Stomach smooth muscle (tissue), 2 donors: ENCODE data around the gene WDR81.
"Not testable (repeated sequence)": the region's sequence is repeated elsewhere in the genome, so short reads cannot be mapped to it uniquely, and the experiment has no call there.

Experiments
- H3K27ac ChIP-seq: one replicate; pipeline ENCODE4 v1.7.0; 2013; ENCODE audit warnings: mild to moderate bottlenecking, low read length, inconsistent platforms
- H3K27me3 ChIP-seq, 2 donors: one replicate each; pipeline ENCODE4 v1.7.0; 2013; ENCODE audit warnings: low read length in 2 of 2; ENCODE audit not compliant: insufficient read depth in 2 of 2, control insufficient read depth in 1 of 2
- H3K36me3 ChIP-seq, 2 donors: one replicate each; pipeline ENCODE4 v1.7.0; 2013; ENCODE audit warnings: low read length in 2 of 2; ENCODE audit not compliant: control insufficient read depth in 2 of 2, insufficient read depth in 2 of 2
- H3K4me1 ChIP-seq: one replicate; pipeline ENCODE4 v1.7.0; 2013; ENCODE audit warnings: low read length; ENCODE audit not compliant: control insufficient read depth, insufficient read depth
- H3K4me3 ChIP-seq, 2 donors: one replicate each; pipeline ENCODE4 v1.7.0; 2013; ENCODE audit warnings: low read length in 2 of 2
- H3K9ac ChIP-seq, 2 donors: one replicate each; pipeline ENCODE4 v1.7.0; 2013; ENCODE audit warnings: low read length in 2 of 2, mild to moderate bottlenecking in 1 of 2
- H3K9me3 ChIP-seq, 2 donors: one replicate each; pipeline ENCODE4 v1.7.0; 2013; ENCODE audit warnings: low read length in 2 of 2; ENCODE audit not compliant: control insufficient read depth in 2 of 2
- donor health status: healthy.
- donor health status: Pancreatic carcinoma.

WDR81 gene

GRCh38 chr17:1732241-1732832, 7.8 kb downstream of the WDR81 start:
- Histone ChIP-seq H3K36me3 (peaks cover 3 to 16% of the 10 kb centered on the region in 2 donors), H3K4me1 (peaks cover 25% of the 10 kb centered on the region), H3K9me3 (no peaks in the 10 kb centered on the region), H3K27ac (no peak overlapping the region), H3K9ac (no peak overlapping the region), H3K4me3 (no peak overlapping the region), H3K27me3 (no peaks in the 10 kb centered on the region)

GRCh38 chr17:1732833-1733321, 8.4 kb downstream of the WDR81 start:
- Histone ChIP-seq H3K9ac (no peak overlapping the region), H3K4me3 (no peak overlapping the region), H3K27me3 (no peaks in the 10 kb centered on the region), H3K36me3 (peaks cover 6 to 18% of the 10 kb centered on the region in 2 donors), H3K27ac (no peak overlapping the region), H3K9me3 (no peaks in the 10 kb centered on the region), H3K4me1 (peaks cover 25% of the 10 kb centered on the region)

GRCh38 chr17:1733759-1734158, 9.3 kb downstream of the WDR81 start:
- Histone ChIP-seq H3K27me3 (no peaks in the 10 kb centered on the region), H3K4me3 (no peak overlapping the region), H3K9me3 (no peaks in the 10 kb centered on the region), H3K27ac (no peak overlapping the region), H3K9ac (no peak overlapping the region), H3K4me1 (peaks cover 25% of the 10 kb centered on the region), H3K36me3 (peaks cover 6 to 16% of the 10 kb centered on the region in 2 donors)

GRCh38 chr17:1735418-1735817, 10.9 kb downstream of the WDR81 start:
- Histone ChIP-seq H3K9ac (no peak overlapping the region), H3K27me3 (no peaks in the 10 kb centered on the region), H3K36me3 (peaks cover 6 to 16% of the 10 kb centered on the region in 2 donors), H3K4me3 (no peak overlapping the region), H3K27ac (no peak overlapping the region), H3K9me3 (no peaks in the 10 kb centered on the region), H3K4me1 (peaks cover 20% of the 10 kb centered on the region)

- H3K9me3 ChIP-seq, result no peaks in the 10 kb centered on the region
- H3K27ac ChIP-seq, result no peak overlapping the region
- H3K4me3 ChIP-seq, result no peak overlapping the region
- no peak overlapping the region for H3K9ac ChIP-seq
- peaks cover 15% of the 10 kb centered on the region for H3K4me1 ChIP-seq
- H3K36me3 ChIP-seq, result peaks cover 6 to 16% of the 10 kb centered on the region in 2 donors
- no peaks in the 10 kb centered on the region for H3K27me3 ChIP-seq
These were observed 11.4 kb downstream of the WDR81 start for GRCh38 chr17:1735834-1736347.

- Histone ChIP-seq H3K9ac (no peak overlapping the region), H3K4me3 (no peak overlapping the region), H3K27ac (no peak overlapping the region), H3K36me3 (peaks cover 6 to 14% of the 10 kb centered on the region in 2 donors), H3K4me1 (peaks cover 11% of the 10 kb centered on the region), H3K27me3 (no peaks in the 10 kb centered on the region), H3K9me3 (no peaks in the 10 kb centered on the region)
These were observed 12.1 kb downstream of the WDR81 start for GRCh38 chr17:1736348-1737281.

GRCh38 chr17:1737531-1738291, 13.2 kb downstream of the WDR81 start:
- Histone ChIP-seq H3K9me3 (no peaks in the 10 kb centered on the region), H3K27me3 (no peaks in the 10 kb centered on the region), H3K4me1 (peaks cover 11% of the 10 kb centered on the region), H3K27ac (no peak overlapping the region), H3K9ac (no peak overlapping the region), H3K4me3 (no peak overlapping the region), H3K36me3 (peaks cover 6 to 11% of the 10 kb centered on the region in 2 donors)

- not testable (repeated sequence) for H3K4me1 ChIP-seq, H3K36me3 ChIP-seq, H3K4me3 ChIP-seq, H3K9me3 ChIP-seq, H3K27me3 ChIP-seq, H3K9ac ChIP-seq, H3K27ac ChIP-seq
These were observed 17.4 kb downstream of the WDR81 start for GRCh38 chr17:1741899-1742298.

- Histone ChIP-seq H3K9ac (no peak within 1 kb of the TSS), H3K4me1 (no peaks in the 10 kb centered on the region), H3K36me3 (peaks cover 3% of the 10 kb centered on the region in 2 donors), H3K27me3 (no peaks in the 10 kb centered on the region), H3K4me3 (no peak within 1 kb of the TSS), H3K9me3 (no peaks in the 10 kb centered on the region), H3K27ac (no peak within 1 kb of the TSS)
These were observed 18.0 kb downstream of the WDR81 start, which contains the start of gene SERPINF2 for GRCh38 chr17:1742371-1743087. TSS of gene SERPINF2 (plus strand) at chr17:1742871. CDS start at chr17:1744996, 2,125 bp downstream.

GRCh38 chr17:1743088-1743439, 18.6 kb downstream of the WDR81 start:
- H3K4me3 ChIP-seq, result no peak overlapping the region
- no peaks in the 10 kb centered on the region for H3K4me1 ChIP-seq
- H3K27me3 ChIP-seq, result no peaks in the 10 kb centered on the region
- H3K27ac ChIP-seq, result no peak overlapping the region
- no peaks in the 10 kb centered on the region for H3K9me3 ChIP-seq
- H3K36me3 ChIP-seq, result no peaks in the 10 kb centered on the region
- H3K9ac ChIP-seq, result no peak overlapping the region
